H1 (cell line): ENCODE data around the gene ANKRD24. TPM values are rescaled to one million over a fixed set of nuclear protein-coding genes. Genes with fewer than 3 reads are reported as not detected.

Experiments
- CTCF ChIA-PET: fragments of 300-600 bp; sonication (Branson Sonifier 250); formaldehyde crosslinking; loops from one replicate; lab custom pipeline; 2021; ENCODE audit not compliant: partially characterized antibody; lab: Charles Lee
- POLR2A ChIA-PET: fragments of 300-600 bp; sonication (Branson Sonifier 250); formaldehyde crosslinking; loops from one replicate; lab custom pipeline; 2021; ENCODE audit warnings: inconsistent platforms; ENCODE audit not compliant: partially characterized antibody; lab: Charles Lee
- DNase-seq, 2 experiments: peaks; one replicate each; pipeline versions ENCODE4 v3.0.0 to v3.0.0-alpha.2; 2010 to 2022; ENCODE audit warnings: low spot score in 2 of 2, low read depth in 1 of 2, mixed read lengths in 1 of 2
- FAIRE-seq: peaks from 2 replicates; lab custom pipeline; 2011; peaks lifted over from hg19 to GRCh38; lab: Jason Lieb, UNC
- H2AFZ ChIP-seq: 2 replicates; pipeline ENCODE4 v1.8.1; 2012; ENCODE audit warnings: low read length, inconsistent platforms
- H2AK5ac ChIP-seq: 2 replicates; pipeline ENCODE4 v1.6.1; 2013; ENCODE audit warnings: low read depth, low read length
- H2BK120ac ChIP-seq: replicated peaks from 2 replicates; pipeline ENCODE3; 2013; ENCODE audit warnings: low read depth, low read length, inconsistent platforms
- H2BK12ac ChIP-seq: 2 replicates; pipeline ENCODE4 v1.6.1; 2013; ENCODE audit warnings: low read depth, low read length
- H2BK15ac ChIP-seq: 2 replicates; pipeline ENCODE4 v1.6.1; 2013; ENCODE audit warnings: low read length
- H2BK20ac ChIP-seq: 2 replicates; pipeline ENCODE4 v1.6.1; 2013; ENCODE audit warnings: low read length
- H2BK5ac ChIP-seq: 2 replicates; pipeline ENCODE4 v1.6.1; 2013; ENCODE audit warnings: low read depth, low read length
- H3K14ac ChIP-seq: 2 replicates; pipeline ENCODE4 v1.6.1; 2013; ENCODE audit warnings: inconsistent platforms; ENCODE audit not compliant: insufficient read length
- H3K18ac ChIP-seq: 2 replicates; pipeline ENCODE4 v1.6.1; 2013; ENCODE audit warnings: low read length; ENCODE audit errors: extremely low read depth
- H3K23ac ChIP-seq: 2 replicates; pipeline ENCODE4 v1.6.1; 2013; ENCODE audit warnings: inconsistent platforms; ENCODE audit not compliant: insufficient read length
- H3K23me2 ChIP-seq: 2 replicates; pipeline ENCODE4 v1.6.1; 2013; ENCODE audit warnings: low read depth, low read length
- H3K27ac ChIP-seq: 2 replicates; pipeline ENCODE4 v1.6.1; 2011; ENCODE audit warnings: low read depth, low read length, inconsistent platforms
- H3K27me3 ChIP-seq, 4 experiments: replicated peaks in 1 of 4; 1 replicate in 1 of 4; 2 replicates in 3 of 4; pipeline versions ENCODE4 v1.6.1 to v1.8.1; 2011 to 2013; ENCODE audit warnings: low read length in 3 of 4, mild to moderate bottlenecking in 3 of 4, inconsistent platforms in 2 of 4, mixed read lengths in 2 of 4, moderate library complexity in 1 of 4; ENCODE audit not compliant: control insufficient read depth in 3 of 4, insufficient read depth in 3 of 4; ENCODE audit errors: extremely low read depth in 1 of 4
- H3K36me3 ChIP-seq, 4 experiments: 2 replicates each; pipeline versions ENCODE4 v1.6.1 to v1.8.1; 2011 to 2013; ENCODE audit warnings: mild to moderate bottlenecking in 4 of 4, low read length in 3 of 4, moderate library complexity in 2 of 4, control low read depth in 1 of 4, inconsistent platforms in 1 of 4; ENCODE audit not compliant: insufficient read depth in 4 of 4, control insufficient read depth in 2 of 4
- H3K4ac ChIP-seq: replicated peaks from 2 replicates; pipeline ENCODE3; 2013; ENCODE audit warnings: low read length, low read depth, mixed read lengths, inconsistent platforms; ENCODE audit not compliant: insufficient read length
- H3K4me1 ChIP-seq, 4 experiments: replicated peaks in 1 of 4; 1 replicate in 1 of 4; 2 replicates in 3 of 4; pipeline versions ENCODE4 v1.6.1 to v1.8.1; 2011 to 2013; ENCODE audit warnings: low read length in 3 of 4, inconsistent platforms in 2 of 4, mixed read lengths in 1 of 4; ENCODE audit not compliant: insufficient read depth in 4 of 4, control insufficient read depth in 3 of 4
- H3K4me2 ChIP-seq, 2 experiments: 2 replicates each; pipeline versions ENCODE4 v1.6.1 to v1.8.1; 2011 to 2013; ENCODE audit warnings: low read depth in 2 of 2, low read length in 2 of 2, control low read depth in 1 of 2, inconsistent platforms in 1 of 2, mild to moderate bottlenecking in 1 of 2; ENCODE audit not compliant: insufficient read depth in 1 of 2
- H3K4me3 ChIP-seq, 4 experiments: fragments of 200-600, 300-600 bp in 1 of 4; sonication (generic), shearing (Covaris generic), sonication (Bioruptor Twin) in 1 of 4; 2 replicates each; pipeline versions ENCODE4 v1.5.1 to v1.8.1; 2011 to 2016; ENCODE audit warnings: low read length in 4 of 4, low read depth in 3 of 4, control low read depth in 2 of 4, inconsistent platforms in 2 of 4, mild to moderate bottlenecking in 2 of 4, mixed read lengths in 1 of 4, moderate library complexity in 1 of 4; ENCODE audit not compliant: insufficient read depth in 2 of 4; ENCODE audit errors: extremely low read depth in 1 of 4
- H3K56ac ChIP-seq: replicated peaks from 2 replicates; pipeline ENCODE3; 2013; ENCODE audit warnings: low read depth, mild to moderate bottlenecking, mixed read lengths, low read length, inconsistent platforms; ENCODE audit not compliant: insufficient read length
- H3K79me1 ChIP-seq: 2 replicates; pipeline ENCODE4 v1.6.1; 2013; ENCODE audit warnings: low read depth, low read length, control low read depth
- H3K79me2 ChIP-seq, 2 experiments: 2 replicates each; pipeline versions ENCODE4 v1.6.1 to v1.8.1; 2012 to 2013; ENCODE audit warnings: low read length in 2 of 2, mild to moderate bottlenecking in 2 of 2, inconsistent platforms in 1 of 2; ENCODE audit not compliant: insufficient read depth in 2 of 2, control insufficient read depth in 1 of 2
- H3K9ac ChIP-seq, 4 experiments: replicated peaks in 1 of 4; 1 replicate in 1 of 4; 2 replicates in 3 of 4; pipeline versions ENCODE4 v1.6.1 to v1.8.1; 2011 to 2013; ENCODE audit warnings: low read depth in 3 of 4, low read length in 3 of 4, control low read depth in 2 of 4, mild to moderate bottlenecking in 2 of 4, moderate library complexity in 2 of 4, inconsistent platforms in 1 of 4; ENCODE audit errors: extremely low read depth in 1 of 4
- H3K9me3 ChIP-seq, 2 experiments: 2 replicates each; pipeline versions ENCODE4 v1.6.1 to v1.8.1; 2012 to 2013; ENCODE audit warnings: mild to moderate bottlenecking in 2 of 2, moderate library complexity in 2 of 2, control low read depth in 1 of 2, inconsistent platforms in 1 of 2, low read depth in 1 of 2, low read length in 1 of 2, mixed read lengths in 1 of 2; ENCODE audit not compliant: insufficient read depth in 2 of 2
- H4K20me1 ChIP-seq, 2 experiments: replicated peaks in 1 of 2; 2 replicates each; pipeline versions ENCODE3 to v1.8.1; 2011 to 2013; ENCODE audit warnings: inconsistent platforms in 2 of 2, low read length in 2 of 2, mild to moderate bottlenecking in 1 of 2; ENCODE audit not compliant: insufficient read depth in 2 of 2, control insufficient read depth in 1 of 2
- H4K5ac ChIP-seq: 2 replicates; pipeline ENCODE4 v1.6.1; 2013; ENCODE audit warnings: low read length, low read depth, mixed read lengths, inconsistent platforms; ENCODE audit not compliant: insufficient read length
- H4K8ac ChIP-seq: 2 replicates; pipeline ENCODE4 v1.8.0; 2013; ENCODE audit warnings: mild to moderate bottlenecking, moderate library complexity, low read length, inconsistent platforms; ENCODE audit not compliant: insufficient read depth; ENCODE audit errors: extremely low read depth
- H4K91ac ChIP-seq: replicated peaks from 2 replicates; pipeline ENCODE3; 2013; ENCODE audit warnings: low read length, mixed read lengths, inconsistent platforms; ENCODE audit not compliant: insufficient read length
- ASH2L ChIP-seq: fragments of 200-600, 300-600 bp; sonication (generic); IDR thresholded peaks from one replicate; pipeline ENCODE4 v1.7.1; 2017; ENCODE audit warnings: low read length
- CBX8 ChIP-seq: fragments of 300-800, 300-1000 bp; sonication (generic); IDR thresholded peaks from 2 replicates; pipeline ENCODE4 v1.7.1; 2016; ENCODE audit warnings: low read depth, low read length, borderline replicate concordance
- CHD1 ChIP-seq: IDR thresholded peaks from 2 replicates; pipeline ENCODE4 v1.6.1; 2012; ENCODE audit warnings: low read depth, low read length, improper control_type of control experiment
- EZH2 ChIP-seq: fragments of 200-600 bp; sonication (generic); IDR thresholded peaks from 2 replicates; pipeline ENCODE4 v1.7.1; 2012; ENCODE audit warnings: low read depth, mild to moderate bottlenecking, moderate library complexity, low read length, inconsistent platforms; ENCODE audit not compliant: severe bottlenecking
- HDAC2 ChIP-seq, 2 experiments: fragments of 300-600 bp in 1 of 2; sonication (generic) in 1 of 2; IDR thresholded peaks; 2 replicates each; pipeline ENCODE4 v1.6.1; 2011 to 2012; ENCODE audit warnings: low read depth in 2 of 2, low read length in 2 of 2, mild to moderate bottlenecking in 2 of 2, moderate library complexity in 2 of 2, borderline replicate concordance in 1 of 2, inconsistent platforms in 1 of 2
- HDAC6 ChIP-seq: IDR thresholded peaks from one replicate; pipeline ENCODE4 v1.7.1; 2012; ENCODE audit warnings: low read depth, mild to moderate bottlenecking, inconsistent platforms, low read length, moderate library complexity
- JUND ChIP-seq: IDR thresholded peaks from 2 replicates; pipeline ENCODE4 v1.6.1; 2011; ENCODE audit warnings: mild to moderate bottlenecking, improper control_type of control experiment, low read length
- NRF1 ChIP-seq: IDR thresholded peaks from 2 replicates; pipeline ENCODE4 v1.6.1; 2011; ENCODE audit warnings: mild to moderate bottlenecking, low read depth, low read length, improper control_type of control experiment
- RBBP5 ChIP-seq: IDR thresholded peaks from 2 replicates; pipeline ENCODE4 v1.7.1; 2012; ENCODE audit warnings: low read depth, mild to moderate bottlenecking, inconsistent platforms, low read length, moderate library complexity, borderline replicate concordance
- TAF1 ChIP-seq: IDR thresholded peaks from 2 replicates; pipeline ENCODE4 v1.6.1; 2011; ENCODE audit warnings: mild to moderate bottlenecking, low read depth, low read length
- WGBS, 2 experiments: shearing (Covaris generic) in 1 of 2; methylation state at CpG; one replicate each; pipeline versions ENCODE4 v1.1.6 to v1.1.7; 2013 to 2015; ENCODE audit warnings: low lambda C conversion rate in 2 of 2, mixed read lengths in 2 of 2, inconsistent platforms in 1 of 2, low coverage in 1 of 2, missing lambda C conversion rate in 1 of 2; ENCODE audit not compliant: insufficient replicate concordance in 2 of 2, insufficient coverage in 1 of 2, insufficient read length in 1 of 2; ENCODE audit errors: extremely low coverage in 1 of 2, missing lambda C conversion rate in 1 of 2; 5-methylcytosine and 5-hydroxymethylcytosine counted together
- polyA plus RNA-seq, 7 experiments: library from polyadenylated mRNA; depleted of rRNA in 3 of 7; stranded (reverse) in 5 of 7; unstranded in 2 of 7; fragments of >200 nt in 5 of 7; fragments of 200-250 nt in 2 of 7; gene quantifications; 1 replicate in 5 of 7; 2 replicates in 1 of 7; 4 replicates in 1 of 7; pipeline versions ENCODE4 v1.2.1 to v1.2.3, GENCODE V29; 2011 to 2013; ENCODE audit warnings: missing spikeins in 2 of 7, mixed read lengths in 2 of 7
- total RNA-seq: library from RNA; stranded (reverse); fragmentation: NEBNext Ultra II Directional; extraction: Animal tissue kit (Norgen Biotek cat#: 25700); gene quantifications from 2 replicates; pipeline ENCODE4 v1.2.1, GENCODE V29; 2021
- TF ChIP-seq, protein P1 (sequence below): IDR thresholded peaks from 2 replicates; pipeline ENCODE4 v1.6.1; 2011; ENCODE audit warnings: low read length, improper control_type of control experiment

Gene ANKRD24
- total and polyA plus RNA-seq, 2 of the 8 experiments (the other 6 are each of a cell fraction or from before 2014, with no cell fraction given) = 7.6 to 14.1 TPM

DNA sequence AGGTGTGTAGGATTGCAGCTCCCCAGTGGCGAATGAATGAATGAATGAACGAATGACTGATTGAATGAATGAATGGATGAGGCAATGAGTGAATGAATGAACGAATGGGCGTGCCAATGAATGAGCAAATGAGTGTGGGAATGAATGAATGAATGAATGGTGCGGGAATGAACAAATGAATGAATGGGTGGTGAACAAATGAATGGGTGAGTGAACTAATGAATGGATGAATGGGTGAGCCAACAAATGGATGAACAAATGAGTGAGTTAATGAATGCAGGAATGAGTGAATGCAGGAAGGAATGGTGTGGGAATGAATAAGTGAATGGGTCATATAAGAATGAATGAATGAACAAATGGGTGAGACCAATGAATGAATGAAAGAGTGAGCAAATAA is 14.7 kb downstream of the ANKRD24 start:
- H3K79me1 ChIP-seq = no peaks in the 10 kb centered on the region
- CTCF ChIA-PET = no interaction called here

More for the DNA sequence above, 14.7 kb downstream of the ANKRD24 start:
- Histone ChIP-seq H3K36me3 (no peaks in the 10 kb centered on the region), H3K4me2 (peak overlapping the region in 1 of 2 experiments; percentile 79; a peak in 1 of 4 replicates), H4K91ac (no peak overlapping the region), H3K4me3 (no peak overlapping the region), H3K27me3 (peaks cover 0 to 7% (median 3%) of the 10 kb centered on the region in 4 experiments; a peak in 2 of 7 replicates), H2AFZ (no peak overlapping the region), H2BK120ac (no peak overlapping the region), H4K8ac (no peak overlapping the region), H3K14ac (no peak overlapping the region), H3K23me2 (peaks cover 4% of the 10 kb centered on the region), H2BK15ac (no peak overlapping the region), H3K79me2 (no peaks in the 10 kb centered on the region), H3K4ac (no peak overlapping the region), H3K23ac (no peak overlapping the region), H2BK12ac (no peak overlapping the region), H3K56ac (no peak overlapping the region), H3K9me3 (no peaks in the 10 kb centered on the region), H3K18ac (no peak overlapping the region), H4K20me1 (no peaks in the 10 kb centered on the region), H2BK5ac (no peak overlapping the region), H3K27ac (no peak overlapping the region), H2BK20ac (no peak overlapping the region), H4K5ac (no peak overlapping the region), H2AK5ac (no peak overlapping the region), H3K9ac (no peak overlapping the region), H3K4me1 (peaks cover 0 to 2% (median 0%) of the 10 kb centered on the region in 4 experiments; a peak in 3 of 7 replicates)
- no peak for TF ChIP-seq NRF1
- no peak for TF ChIP-seq RBBP5
- TF ChIP-seq CHD1 = no peak
- TF ChIP-seq, protein P1, sequence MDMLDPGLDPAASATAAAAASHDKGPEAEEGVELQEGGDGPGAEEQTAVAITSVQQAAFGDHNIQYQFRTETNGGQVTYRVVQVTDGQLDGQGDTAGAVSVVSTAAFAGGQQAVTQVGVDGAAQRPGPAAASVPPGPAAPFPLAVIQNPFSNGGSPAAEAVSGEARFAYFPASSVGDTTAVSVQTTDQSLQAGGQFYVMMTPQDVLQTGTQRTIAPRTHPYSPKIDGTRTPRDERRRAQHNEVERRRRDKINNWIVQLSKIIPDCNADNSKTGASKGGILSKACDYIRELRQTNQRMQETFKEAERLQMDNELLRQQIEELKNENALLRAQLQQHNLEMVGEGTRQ = no peak
- TF ChIP-seq TAF1 = no peak
- TF ChIP-seq CBX8 = no peak
- no peak for TF ChIP-seq EZH2
- no peak for TF ChIP-seq JUND
- no peak for TF ChIP-seq HDAC2 (IDR thresholded peaks at IDR 0.05; ENCODE audit: borderline replicate concordance in 1 of 2, low read depth in 2 of 2, low read length in 2 of 2)
- no peak for TF ChIP-seq HDAC6
- no peak for TF ChIP-seq ASH2L
- 86% methylated on average over 5 of the region's 5 CpGs; no CpG with 5 or more reads in 1 of the 2 experiments for WGBS, 2 experiments
- DNase-seq = no peak
- no peak for FAIRE-seq
- POLR2A ChIA-PET = no interaction called here
